ENCODE results near the gene PLA2G4E. TPM values are rescaled to one million over a fixed set of nuclear protein-coding genes. Genes with fewer than 3 reads are reported as not detected.
A peak's percentile ranks its signal among the peaks of the same experiment; 100 is the strongest.

Gene PLA2G4E
- total RNA-seq, 1 donor from 2014 or later = not detected

GRCh38 chr15:41995476-41995855, 25.4 kb downstream of the PLA2G4E start:
- no peak for ATAC-seq
- no peak for DNase-seq (ENCODE audit: low spot score)

- DNase-seq (ENCODE audit: low spot score) (no peak), ATAC-seq (no peak)
These were observed 25.9 kb downstream of the PLA2G4E start for GRCh38 chr15:41994772-41995475.

DNA sequence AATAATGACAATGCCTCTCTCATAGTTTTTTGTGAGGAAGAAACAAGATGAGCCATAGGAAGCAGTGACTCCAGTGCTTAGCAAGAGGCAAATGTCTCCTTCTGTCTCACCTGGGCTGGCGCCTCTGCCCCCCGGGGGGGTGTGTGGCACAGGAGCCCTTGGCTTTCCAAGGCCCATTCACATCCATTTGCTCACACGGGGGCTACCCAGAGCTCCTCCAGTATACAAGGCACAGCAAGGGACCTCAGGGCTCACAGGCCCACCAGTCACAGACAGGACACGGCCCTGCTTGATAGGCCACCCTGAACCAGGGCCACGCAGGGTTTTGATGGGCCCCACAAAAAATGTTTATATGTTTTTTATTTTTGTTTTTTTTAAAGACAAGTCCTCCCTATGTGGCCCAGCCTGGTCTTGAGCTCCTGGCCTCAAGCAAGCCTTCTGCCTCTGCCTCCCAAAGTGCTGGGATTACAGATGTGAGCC, 26.6 kb downstream of the PLA2G4E start:
- ATAC-seq (no peak), DNase-seq (ENCODE audit: low spot score) (no peak)

DNA sequence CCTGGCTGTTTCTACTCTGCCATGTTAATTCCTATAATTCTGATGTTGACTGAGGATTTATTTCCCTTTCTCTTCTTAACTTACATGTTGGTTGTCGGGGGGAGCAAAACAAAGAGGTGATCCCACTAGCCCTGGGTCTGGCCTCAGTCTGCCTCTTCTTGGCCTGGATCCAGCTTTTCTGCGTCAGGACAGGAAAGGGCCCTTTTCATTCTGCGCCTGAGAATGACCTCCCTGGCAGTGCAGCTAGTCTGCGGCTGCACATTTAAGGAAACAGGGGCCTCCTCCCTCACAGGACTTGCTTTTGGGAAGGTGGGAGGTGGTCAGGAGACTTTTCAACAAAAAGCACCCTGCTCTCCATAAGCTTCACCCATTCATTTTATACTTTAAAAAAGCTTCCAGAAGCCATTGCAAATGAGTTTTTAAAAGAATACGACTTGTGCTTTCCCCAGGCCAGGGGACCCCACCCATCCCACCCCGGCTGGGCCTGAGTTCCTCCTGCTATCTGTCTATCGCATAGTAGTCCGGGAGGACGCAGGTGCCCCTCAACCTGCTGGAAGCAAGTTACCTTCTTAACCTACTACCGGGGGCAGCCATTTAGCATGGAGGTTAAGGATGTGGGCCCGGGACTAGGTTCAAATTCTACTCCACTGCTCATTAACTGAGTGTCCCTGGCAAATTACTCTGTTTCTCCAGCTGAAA, 27.2 kb downstream of the PLA2G4E start:
- no peak for DNase-seq (ENCODE audit: low spot score)
- no peak for ATAC-seq

- ATAC-seq (no peak), DNase-seq (ENCODE audit: low spot score) (no peak)
These were observed 28.0 kb downstream of the PLA2G4E start for GRCh38 chr15:41992803-41993190.

- no peak for DNase-seq (ENCODE audit: low spot score)
- no peak for ATAC-seq
These were observed 28.6 kb downstream of the PLA2G4E start for GRCh38 chr15:41992151-41992802.

DNA sequence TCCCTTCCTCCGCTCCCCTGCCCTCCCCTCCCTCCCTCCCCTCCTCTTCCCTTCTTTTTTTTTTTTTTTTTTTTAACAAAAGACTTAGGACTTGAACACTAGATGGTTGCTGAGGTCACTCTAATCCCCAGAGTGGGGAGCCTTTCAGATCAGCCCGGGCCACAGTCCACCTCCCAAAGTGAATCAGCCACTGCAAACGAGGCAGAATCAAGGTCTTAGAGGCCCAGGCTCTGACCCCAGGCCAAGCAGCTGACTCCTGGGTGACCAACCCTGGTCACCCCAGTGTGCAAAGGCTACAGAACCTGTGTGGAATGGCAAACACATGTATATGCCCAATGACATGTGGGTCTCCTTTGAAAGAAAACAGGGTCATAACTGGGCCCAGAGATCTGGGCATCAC, 30.2 kb downstream of the PLA2G4E start:
- ATAC-seq (no peak), DNase-seq (ENCODE audit: low spot score) (no peak)

- DNase-seq (ENCODE audit: low spot score) (no peak), ATAC-seq (no peak)
These were observed 30.6 kb downstream of the PLA2G4E start for GRCh38 chr15:41990243-41990605.

DNA sequence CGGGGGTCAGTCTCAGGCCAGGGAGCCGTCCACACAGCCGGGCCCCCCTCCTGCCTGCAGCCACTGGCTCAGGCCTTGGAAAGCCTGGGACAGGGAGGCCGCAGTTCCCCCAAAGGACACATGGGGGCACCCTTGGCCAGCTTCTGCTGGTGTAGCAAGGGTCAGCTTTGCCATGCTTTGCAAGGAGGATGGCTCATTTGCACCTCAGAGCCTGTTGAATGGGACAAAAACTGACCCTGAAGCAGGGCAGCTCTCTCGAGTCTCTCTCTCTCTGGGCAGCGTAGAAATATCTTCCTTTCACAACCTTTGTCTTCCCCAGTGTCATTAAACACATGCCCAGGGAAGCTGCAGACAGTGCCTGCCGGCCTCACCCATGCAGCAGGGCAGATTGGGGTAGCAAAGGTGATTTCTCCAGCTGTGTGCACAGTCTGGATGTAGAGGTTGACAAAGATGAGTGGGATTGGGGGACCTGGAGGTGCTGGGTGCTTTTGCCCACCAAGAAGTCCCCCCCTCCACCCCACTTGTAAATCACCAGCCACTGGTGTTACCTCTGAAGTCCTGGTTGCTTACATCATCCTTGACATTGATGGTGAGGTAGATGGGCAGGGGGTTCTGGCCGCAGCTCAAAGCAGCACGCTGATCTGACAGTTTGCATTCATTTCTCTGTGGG, 31.1 kb downstream of the PLA2G4E start:
- peak; percentile 81 for DNase-seq (ENCODE audit: low spot score)
- ATAC-seq = peak; percentile 97

DNA sequence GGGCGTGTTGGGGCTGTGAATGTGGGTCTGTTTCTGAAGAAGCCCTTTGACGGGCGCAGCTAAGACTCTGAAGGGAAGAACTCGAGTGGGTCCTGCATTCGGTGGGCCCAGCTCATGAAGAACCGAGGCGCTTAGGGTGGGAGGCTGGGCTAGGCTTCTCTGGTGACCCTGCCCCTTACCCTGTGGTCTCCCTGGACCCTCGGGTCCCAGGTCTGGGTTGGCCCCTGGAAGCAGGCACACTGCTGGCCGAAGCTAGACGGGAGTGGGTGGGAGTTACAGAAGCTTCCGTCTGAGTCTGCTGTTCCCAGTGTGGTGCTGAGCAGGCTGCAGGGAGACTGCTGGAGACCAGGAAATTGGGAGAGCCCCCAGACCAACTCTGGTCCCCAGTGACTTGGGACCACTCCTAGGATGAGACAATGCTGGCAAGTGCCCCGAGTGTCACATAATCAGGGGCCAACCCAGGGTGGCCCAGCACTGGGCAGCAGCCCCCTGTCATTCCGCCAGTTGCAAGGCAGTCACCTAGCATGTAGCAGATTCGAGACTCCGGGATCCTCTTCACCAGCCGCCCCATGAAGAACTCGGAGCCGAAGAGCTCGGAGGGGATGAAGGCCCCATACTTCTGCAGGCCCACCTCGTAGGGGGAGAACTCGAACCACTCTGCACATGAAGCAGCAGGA, 31.8 kb downstream of the PLA2G4E start:
- ATAC-seq (no peak), DNase-seq (ENCODE audit: low spot score) (no peak)

- ATAC-seq = no peak
- no peak for DNase-seq (ENCODE audit: low spot score)
These were observed 32.9 kb downstream of the PLA2G4E start for GRCh38 chr15:41987925-41988275.

- DNase-seq (ENCODE audit: low spot score) (no peak), ATAC-seq (no peak)
These were observed 33.5 kb downstream of the PLA2G4E start for GRCh38 chr15:41987246-41987924.

DNA sequence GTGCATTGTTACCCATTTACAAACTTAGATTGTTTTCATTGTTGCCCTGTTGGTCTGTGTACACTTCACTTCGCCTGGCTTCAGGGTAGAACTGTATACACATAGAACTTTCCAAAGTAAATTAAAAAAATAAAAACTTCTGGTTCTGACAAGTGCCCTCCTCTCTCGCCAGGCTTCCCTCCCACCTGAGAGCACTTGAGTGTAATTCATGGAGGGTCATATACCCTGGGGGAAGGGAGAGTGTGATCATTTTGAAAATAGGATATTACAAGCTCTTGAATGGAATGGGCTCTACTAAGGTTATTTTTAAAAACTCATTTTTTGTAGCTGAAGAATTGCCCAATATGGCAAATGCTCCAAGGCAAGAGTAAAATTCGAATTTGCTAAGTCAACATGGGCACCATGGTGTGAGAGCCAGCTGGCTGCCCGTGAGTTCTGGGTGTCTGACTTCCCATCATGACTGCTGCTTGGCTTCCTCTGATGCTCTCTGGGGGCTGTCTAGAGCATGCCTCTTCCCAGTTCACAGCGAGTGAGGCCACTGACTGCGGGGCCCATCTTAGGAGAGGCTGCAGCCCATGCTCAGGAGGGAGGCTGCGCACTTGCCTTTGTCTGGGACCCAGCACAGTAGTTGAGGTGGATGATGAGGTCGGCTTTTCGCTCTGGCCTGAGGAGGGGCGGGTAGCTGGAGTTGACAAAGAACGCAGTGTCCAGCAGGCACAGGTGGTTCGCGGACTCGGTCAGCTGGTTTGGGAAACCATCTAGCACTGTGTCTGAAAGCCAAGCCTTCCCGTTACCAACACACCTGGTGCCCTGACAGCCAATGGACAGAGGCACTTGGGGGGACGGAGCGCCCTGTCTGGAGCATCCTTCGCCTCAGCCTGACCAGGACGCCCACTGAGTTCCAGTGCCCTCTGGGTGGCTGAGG, 35.3 kb downstream of the PLA2G4E start:
- no peak for DNase-seq (ENCODE audit: low spot score)
- ATAC-seq = no peak

GRCh38 chr15:41984622-41985021, 36.2 kb downstream of the PLA2G4E start:
- no peak for DNase-seq (ENCODE audit: low spot score)
- ATAC-seq = no peak

- no peak for DNase-seq (ENCODE audit: low spot score)
- no peak for ATAC-seq
These were observed 36.9 kb downstream of the PLA2G4E start for GRCh38 chr15:41983621-41984571.

DNA sequence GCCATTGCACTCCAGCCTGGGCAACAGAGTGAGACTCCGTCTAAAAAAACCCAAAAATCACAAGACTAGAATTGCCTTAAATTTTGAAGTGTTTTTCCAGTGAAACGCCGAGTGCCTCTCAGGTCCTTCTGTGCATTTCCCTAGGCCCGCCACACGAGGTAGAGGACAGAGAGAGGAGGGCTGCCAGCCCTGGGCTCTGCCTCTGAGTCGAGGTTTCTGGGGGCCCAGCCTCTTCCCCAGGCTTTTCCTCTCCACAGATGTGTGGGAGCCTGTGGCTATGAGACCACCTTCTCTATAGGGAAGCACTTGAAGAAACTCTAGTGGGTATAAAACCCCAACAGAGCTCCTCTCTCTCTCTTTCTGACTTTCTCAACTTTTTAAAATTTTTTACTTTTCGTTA, 37.6 kb downstream of the PLA2G4E start:
- DNase-seq (ENCODE audit: low spot score) = peak; percentile 22
- ATAC-seq = no peak

DNA sequence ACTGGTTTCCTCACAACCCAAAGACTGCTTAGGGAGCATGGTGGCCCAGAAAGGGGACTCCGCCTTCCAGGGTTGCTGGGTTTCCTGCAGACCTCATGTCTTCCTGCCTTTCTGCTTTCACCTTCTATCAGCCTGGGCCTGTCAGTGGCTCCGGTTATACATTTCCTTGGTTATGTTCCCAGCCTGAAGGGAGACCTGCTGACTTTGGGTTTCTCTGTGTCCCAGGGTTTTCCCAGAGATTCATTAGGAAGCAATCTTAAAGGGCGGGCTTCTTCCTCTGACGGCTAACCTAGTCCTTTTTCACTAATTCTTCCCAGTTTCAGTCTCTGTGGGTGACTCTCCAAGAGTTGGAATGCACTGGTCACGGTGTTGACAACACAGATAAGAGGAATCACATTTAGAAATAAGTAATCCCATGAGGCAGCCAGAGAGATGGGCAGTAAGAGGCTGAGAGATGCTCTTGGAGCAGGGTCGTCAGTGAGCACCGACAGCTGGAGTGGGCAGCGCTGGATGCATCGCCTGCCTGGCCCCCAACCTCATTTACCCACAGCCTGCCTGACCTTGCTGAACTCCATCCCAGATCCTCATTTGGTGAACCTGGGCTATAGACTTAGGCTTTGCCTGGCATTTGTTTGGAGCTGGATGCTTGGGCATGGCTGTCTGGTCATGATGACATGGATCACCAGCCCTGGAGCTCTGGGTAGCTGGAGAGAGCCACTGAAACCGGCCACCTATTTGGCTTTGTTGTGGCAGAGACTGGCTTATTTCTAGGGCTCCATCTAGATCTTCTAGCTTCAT, 38.5 kb downstream of the PLA2G4E start:
- no peak for ATAC-seq
- DNase-seq (ENCODE audit: low spot score) = peak; percentile 28

Measured in left lobe of liver (tissue), 2 donors.